SKM-1 treated with dmso at 0.1 percent for 144 hours (cell line): ENCODE results near the gene R3HDM4.
"Not testable (repeated sequence)": the region's sequence is repeated elsewhere in the genome, so short reads cannot be mapped to it uniquely, and the experiment has no call there.

Source experiments
- DNase-seq: peaks from one replicate; lab custom pipeline; 2025; ENCODE audit not compliant: unreplicated experiment; lab: John Stamatoyannopoulos, UW

Gene R3HDM4

GRCh38 chr19:896434-896833 lies 16.6 kb downstream of the R3HDM4 start:
- DNase-seq = no peak

- DNase-seq = peak; percentile 90
Measured at GRCh38 chr19:892894-893689, 19.9 kb downstream of the R3HDM4 start, which contains the start of the genes MED16 and RNU6-9. Gene MED16 (minus strand): TSS chr19:893187. CDS start chr19:891131, 2,056 bp downstream. Gene RNU6-9 (plus strand): TSS chr19:893484.

- DNase-seq = no peak
Measured at GRCh38 chr19:892243-892893, 20.7 kb downstream of the R3HDM4 start.

- DNase-seq = not testable (repeated sequence)
Measured at GRCh38 chr19:891421-892200, 21.4 kb downstream of the R3HDM4 start.

- no peak for DNase-seq
Measured at GRCh38 chr19:890831-891230, 22.2 kb downstream of the R3HDM4 start.

GRCh38 chr19:889662-890295 lies 23.2 kb downstream of the R3HDM4 start:
- DNase-seq = no peak

- no peak for DNase-seq
Measured at GRCh38 chr19:888581-889385, 24.2 kb downstream of the R3HDM4 start.

- no peak for DNase-seq
Measured at GRCh38 chr19:887599-887998, 25.4 kb downstream of the R3HDM4 start.

GRCh38 chr19:887072-887471 lies 25.9 kb downstream of the R3HDM4 start:
- no peak for DNase-seq

GRCh38 chr19:885536-886224 lies 27.3 kb downstream of the R3HDM4 start:
- DNase-seq = no peak

GRCh38 chr19:884420-885211 lies 28.4 kb downstream of the R3HDM4 start:
- DNase-seq = no peak

GRCh38 chr19:883661-884211 lies 29.3 kb downstream of the R3HDM4 start:
- no peak for DNase-seq

- DNase-seq = no peak
Measured at GRCh38 chr19:882871-883497, 30.0 kb downstream of the R3HDM4 start.

- no peak for DNase-seq
Measured at GRCh38 chr19:881385-882071, 31.5 kb downstream of the R3HDM4 start.

GRCh38 chr19:879711-880438 lies 33.1 kb downstream of the R3HDM4 start:
- DNase-seq = no peak

- not testable (repeated sequence) for DNase-seq
Measured at GRCh38 chr19:878751-879561, 34.1 kb downstream of the R3HDM4 start.
